Left renal cortex interstitium (tissue), 4 donors: ENCODE data around the gene COX7A2L. TPM values are rescaled to one million over a fixed set of nuclear protein-coding genes. Genes with fewer than 3 reads are reported as not detected.

ENCODE experiments used
- DNase-seq, 4 donors: peaks; one replicate each; pipeline ENCODE4 v3.0.0-alpha.2; 2013; ENCODE audit warnings: low read depth in 4 of 4, low spot score in 2 of 4, missing footprints in 1 of 4
- polyA plus RNA-seq, 4 donors: library from polyadenylated mRNA; unstranded; fragments of 120-200 nt; gene quantifications; one replicate each; pipeline ENCODE4 v1.2.1, GENCODE V29; 2013; ENCODE audit not compliant: insufficient read length in 4 of 4

Gene COX7A2L
- polyA plus RNA-seq, 4 donors: 154 to 221 (median 184) TPM

DNA sequence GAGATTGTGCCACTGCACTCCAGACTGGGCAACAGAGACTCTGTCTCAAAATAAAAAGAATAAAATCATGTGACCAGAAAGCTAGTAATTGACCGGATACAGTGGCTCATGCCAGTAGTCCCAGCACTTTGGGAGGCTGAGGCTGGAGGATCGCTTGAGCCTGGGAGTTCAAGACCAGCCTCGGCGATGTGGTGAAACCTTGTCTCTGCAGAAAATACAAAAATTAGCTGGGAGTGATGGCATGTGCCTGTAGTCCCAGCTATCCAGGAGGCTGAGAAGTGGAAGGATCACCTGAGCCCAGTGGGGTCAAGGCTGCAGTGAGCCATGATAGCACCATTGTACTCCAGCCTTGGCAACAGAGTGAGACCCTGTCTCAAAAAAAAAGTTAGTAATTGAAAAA lies 36.8 kb downstream of the COX7A2L start:
- DNase-seq: no peak

DNA sequence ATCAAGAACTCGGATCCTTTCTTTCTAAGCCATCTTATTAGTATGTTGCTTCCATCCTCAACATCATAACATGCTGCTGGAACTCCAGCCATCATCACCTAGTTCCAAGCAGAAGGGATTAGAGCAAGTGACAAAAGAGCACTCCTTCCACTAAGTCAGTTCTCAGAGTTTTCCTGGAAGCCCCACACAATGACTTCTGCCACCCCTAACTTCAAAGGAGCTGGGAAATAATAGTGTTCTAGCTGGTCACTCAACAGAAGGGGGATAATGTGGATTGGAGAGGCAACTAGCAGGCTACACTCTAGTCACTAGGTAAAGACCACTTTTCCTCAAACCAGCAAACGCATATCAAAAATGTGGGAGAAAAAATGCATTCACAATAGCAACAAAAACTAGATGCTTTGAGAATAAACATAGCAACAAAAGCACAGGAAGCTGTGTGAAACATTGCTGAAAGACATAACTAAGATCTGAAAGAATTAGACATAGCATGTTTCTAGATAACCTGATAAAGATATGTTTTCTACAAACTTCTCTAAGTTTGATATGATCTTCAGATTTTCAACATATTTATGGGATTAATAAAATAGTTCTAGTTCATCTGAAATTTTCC lies 39.5 kb downstream of the COX7A2L start:
- DNase-seq: no peak

DNA sequence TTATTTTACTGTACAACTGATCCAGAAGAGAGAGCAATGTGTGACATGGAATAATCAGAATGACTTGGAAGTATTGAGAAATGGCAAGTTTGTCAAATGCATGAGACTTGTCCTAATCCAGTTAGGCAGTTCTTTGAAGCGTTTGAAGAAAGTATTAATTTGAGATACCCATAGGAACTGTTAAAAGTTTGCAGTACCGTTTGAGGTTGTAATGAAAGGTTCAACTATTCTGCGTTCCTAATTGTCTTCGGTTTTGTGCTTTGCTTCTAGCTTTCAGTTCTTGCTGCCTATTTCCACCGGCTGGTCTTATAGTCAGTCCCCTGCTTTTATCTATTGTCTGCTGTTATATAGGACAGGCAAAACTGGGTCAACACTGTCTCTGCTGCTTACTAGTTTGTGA lies 41.8 kb downstream of the COX7A2L start:
- DNase-seq: no peak

DNA sequence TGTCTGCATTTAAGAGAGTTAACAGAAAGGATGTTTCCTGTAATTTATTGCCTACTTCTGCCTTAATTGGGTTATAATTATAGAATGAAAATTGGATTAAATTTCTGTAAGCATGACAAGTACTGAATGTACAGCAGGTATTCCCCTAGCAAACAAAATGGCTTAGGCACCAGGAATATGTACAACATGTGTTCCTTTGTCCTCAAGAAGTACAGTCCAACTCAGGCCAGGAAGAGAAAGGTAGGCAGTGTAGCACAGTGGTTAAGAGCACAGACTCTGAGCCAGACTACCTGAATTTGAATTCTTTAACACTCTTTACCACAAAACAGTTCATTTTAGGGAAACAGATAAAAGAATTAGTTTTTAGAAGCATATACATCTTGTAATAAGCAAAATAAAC lies 43.1 kb downstream of the COX7A2L start:
- no peak for DNase-seq

DNA sequence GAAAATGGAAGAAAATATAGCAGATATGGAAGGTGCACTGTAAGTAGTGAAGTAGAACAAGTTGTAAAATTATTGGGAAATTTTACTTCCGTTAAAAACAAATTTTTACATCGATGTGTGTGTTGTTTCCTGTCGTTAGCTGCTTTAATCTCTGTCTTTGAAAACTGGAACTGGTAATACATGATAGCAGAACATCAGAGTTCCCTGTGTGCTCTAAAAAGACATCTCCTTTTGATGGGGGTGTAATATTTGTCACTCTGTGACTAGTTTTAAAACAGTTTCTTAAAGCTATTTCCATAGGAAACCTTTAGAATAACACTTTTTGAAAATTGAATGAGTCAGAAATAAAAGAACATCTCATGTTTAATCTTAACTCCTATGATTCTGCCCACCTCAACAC lies 43.5 kb downstream of the COX7A2L start:
- no peak for DNase-seq

DNA sequence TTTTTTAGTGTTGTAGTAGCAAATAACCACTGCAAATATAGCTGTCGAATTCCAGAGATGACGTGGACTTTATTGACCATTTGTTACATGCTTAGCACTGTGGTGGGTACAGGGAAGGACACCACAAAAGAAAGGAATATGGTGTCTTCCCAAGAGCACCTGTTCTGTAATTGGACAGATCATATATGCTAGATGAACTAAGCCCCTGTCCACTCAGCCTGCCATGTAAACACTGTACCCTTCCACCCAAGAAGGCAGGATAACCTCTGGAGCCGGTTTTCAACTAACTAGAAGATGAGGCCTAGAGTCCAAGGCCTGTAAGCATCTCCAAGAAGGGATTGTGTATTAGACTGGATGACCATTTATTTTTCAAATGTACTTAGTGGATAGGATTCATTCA lies 44.1 kb downstream of the COX7A2L start:
- DNase-seq: no peak

DNA sequence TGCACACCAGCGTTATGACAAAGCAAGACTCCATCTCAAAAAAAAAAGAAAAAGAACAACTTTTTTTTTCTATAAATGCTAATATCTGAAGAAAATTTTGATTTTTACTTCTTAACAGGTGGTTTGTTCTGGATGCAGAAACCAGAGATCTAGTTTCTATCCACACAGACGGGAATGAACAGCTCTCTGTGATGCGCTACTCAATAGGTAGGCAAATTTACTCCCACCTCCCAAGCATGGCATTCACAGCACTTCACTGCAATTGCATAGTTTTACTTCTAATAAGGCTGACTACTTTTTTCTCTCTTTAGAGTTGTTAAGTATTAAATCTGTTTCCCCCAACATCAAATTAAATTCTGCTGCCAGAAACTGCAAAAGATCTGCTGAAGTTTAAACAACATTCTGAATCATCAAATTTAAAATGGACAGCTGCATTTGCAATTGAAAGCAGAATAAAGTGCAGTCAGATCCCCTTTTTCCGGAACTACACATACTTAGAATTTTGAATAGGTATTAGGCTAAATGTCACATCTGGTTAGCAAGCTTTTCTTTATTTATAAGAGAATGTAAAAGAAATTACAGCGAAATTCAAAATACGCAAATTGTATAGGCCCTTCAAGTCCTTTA lies 45.1 kb downstream of the COX7A2L start:
- DNase-seq: no peak

DNA sequence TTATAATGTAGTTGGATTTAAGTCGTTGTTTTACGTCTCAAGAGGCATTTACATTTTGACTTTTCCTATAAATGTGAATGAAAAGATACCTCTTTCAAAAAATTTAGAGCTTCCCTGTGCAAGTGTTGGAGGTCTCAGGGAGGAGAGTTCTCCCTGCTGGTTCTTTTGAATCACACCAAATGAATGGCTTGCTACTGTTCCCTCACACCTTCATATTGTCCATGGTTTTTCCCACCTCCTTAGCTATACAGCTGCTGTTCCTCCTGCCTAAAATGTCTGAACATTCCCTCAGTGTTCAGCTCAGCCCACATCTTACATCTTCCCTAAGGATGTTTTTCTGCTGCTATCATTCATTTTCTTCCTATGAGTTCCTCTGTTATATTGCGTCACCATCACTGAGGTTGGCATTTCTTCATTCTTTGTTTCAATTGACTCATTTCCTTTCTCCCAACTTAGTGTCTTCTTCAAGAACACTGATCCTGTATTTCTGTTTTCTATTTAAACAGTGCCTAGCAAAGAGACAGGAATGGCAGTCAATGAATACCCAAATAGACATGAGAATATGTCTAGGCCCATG lies 46.0 kb downstream of the COX7A2L start:
- DNase-seq: no peak

DNA sequence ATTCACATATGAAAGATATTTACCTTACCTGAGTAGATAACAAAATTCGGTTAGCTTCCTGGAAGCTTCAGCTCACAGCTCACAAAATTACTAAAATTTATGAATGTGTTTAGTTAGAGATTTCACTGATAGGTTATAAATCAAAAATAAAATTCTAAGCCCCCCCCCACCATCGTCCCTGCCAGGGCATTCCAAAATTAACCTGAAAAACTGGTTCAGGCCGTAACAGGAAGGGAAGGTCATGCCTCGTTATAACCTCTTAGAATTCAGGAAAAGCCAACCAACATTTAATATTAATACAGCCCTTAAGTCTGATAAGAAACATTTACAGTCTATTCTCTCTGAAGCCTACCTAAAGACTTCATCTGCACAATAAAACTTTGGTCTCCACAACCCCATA lies 48.9 kb downstream of the COX7A2L start:
- DNase-seq: no peak

DNA sequence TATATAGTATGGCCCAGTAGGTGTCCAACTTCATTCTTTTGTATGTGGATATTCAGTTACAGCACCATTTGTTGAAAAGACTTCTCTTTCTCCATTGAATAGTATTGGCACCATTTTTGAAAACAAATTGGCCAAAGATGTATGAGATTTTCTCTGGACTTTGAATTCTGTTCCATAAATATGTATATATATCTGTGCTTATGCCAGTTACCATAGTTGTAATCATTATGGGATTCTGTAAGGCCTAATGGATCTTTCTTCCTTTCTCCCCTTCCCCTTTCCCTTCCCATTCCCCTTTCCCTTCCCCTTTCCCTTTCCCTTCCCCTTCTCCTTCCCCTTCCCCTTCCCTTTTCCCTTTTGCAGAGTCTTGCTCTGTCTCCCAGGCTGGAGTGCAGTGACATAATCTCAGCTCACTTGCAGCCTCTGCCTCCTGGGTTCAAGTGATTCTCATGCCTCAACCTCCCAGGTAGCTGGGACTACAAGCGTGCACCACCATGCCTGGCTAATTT lies 51.0 kb downstream of the COX7A2L start:
- no peak for DNase-seq

DNA sequence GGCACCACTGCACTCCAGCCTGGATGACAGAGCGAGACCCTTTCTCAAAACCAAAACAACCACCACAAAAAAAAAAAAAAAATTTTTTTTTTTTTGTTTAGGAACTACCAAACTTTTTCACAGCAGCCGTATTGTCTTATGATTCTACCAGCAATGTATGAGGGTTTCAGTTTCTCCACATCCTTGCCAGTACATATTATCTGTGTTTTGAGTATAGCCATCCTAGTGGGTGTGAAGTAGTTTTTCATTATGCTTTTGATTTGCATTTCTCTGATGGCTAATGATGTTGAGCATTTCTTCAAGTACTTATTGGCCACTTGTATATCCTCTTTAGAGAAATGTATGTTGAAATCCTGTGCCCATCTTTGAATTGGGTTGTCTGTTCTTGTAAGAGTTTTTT lies 51.7 kb downstream of the COX7A2L start:
- DNase-seq: no peak

DNA sequence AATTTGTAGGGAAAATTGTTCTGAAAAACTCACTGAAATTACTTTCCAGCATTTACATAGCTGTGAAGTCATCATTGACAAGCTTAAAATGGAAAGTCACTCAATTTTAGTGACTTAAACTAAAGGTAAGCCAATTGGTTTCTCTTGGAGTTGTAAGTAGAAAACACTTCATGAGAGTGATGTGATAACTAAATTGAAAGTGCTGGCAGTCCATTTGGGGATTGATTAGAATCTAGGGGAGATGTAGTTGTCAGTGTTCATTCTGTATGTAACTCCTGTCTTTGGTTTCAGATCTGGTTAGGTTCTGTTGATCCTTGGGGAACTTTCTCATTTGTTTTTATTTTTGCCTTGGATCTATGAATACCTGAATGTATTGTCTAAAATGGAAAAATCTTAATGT lies 53.8 kb downstream of the COX7A2L start:
- DNase-seq: no peak

DNA sequence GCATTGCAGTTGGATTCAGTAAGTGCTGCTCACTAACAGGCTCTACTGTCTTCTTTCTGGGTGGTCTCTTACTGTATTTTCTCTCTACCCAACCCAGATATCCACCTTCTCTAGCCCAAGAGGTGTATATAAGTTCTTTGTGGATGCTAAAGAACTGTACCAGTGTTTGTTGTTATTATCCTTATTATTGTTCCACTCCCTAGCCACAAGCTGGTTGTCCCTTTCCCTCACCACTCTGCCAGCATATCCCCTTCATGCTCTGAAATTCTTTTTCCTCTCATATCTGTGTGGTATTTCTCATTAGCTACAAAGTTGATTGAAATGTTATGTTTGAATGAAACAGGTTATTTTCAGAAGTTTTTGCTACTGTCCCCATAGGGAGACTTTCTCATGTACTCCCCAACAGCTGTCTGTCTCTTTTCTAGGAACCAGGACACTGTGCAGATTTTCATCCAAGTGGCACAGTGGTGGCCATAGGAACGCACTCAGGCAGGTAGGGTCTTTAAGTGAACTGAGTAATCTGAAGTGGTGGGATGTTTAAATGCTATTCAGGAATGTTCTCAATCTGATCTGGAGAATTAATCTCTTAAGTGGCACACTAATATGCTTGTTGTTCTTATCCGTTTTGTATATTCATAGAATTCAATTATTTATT lies 56.8 kb downstream of the COX7A2L start:
- no peak for DNase-seq

DNA sequence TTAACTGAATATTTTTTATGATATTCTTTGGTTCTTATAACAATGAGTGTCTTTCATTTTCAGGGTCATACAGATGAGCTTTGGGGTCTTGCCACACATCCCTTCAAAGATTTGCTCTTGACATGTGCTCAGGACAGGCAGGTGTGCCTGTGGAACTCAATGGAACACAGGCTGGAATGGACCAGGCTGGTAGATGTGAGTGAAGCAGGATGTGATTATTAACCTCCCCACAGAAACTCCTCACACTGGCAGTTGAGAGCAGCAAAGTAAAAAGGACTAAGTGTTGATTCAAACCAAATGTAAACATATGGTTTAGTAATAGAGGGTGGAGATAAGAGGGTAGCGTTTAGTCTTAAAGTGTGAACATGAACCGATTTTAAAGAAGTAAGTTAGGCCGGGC lies 57.8 kb downstream of the COX7A2L start:
- DNase-seq: no peak

DNA sequence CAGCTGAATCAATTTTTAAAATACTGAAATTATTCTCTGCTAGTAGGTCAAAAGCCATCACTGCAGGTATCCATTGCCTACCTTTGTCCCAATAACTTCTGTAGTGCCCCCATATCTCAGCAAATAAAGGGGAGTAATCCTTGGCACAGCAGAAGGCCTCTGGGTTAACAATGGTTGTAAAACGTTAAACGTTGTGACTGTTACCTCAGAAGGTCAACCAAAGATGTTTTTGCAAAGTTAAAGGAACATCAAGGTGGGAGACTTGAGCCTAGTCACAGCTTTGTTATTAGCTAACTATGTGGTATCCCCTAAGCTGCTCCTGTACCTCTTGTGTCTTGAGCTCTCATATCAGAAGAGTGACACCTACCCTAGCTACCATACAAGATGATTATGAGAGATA lies 60.5 kb downstream of the COX7A2L start:
- DNase-seq: no peak

Other genes with a start within 250 kb of the COX7A2L start
- gene EML4, start 191.9 kb downstream of the COX7A2L start, polyA plus RNA-seq: 100 to 1,000 TPM in 3 of 4 donors, 10 to 100 TPM in 1; 96.8 to 136 (median 111) TPM
- 1 to 10 TPM in 2 of 4 donors, under 1 TPM in 2; 0.86 to 1.1 (median 0.94) TPM for gene KCNG3, start 132.8 kb upstream of the COX7A2L start, polyA plus RNA-seq
- 10 to 100 TPM; 60.8 to 83.8 (median 67.7) TPM for gene MTA3, start 207.4 kb upstream of the COX7A2L start, polyA plus RNA-seq